Measurements from ENCODE around the gene ZXDC. TPM values are rescaled to one million over a fixed set of nuclear protein-coding genes. Genes with fewer than 3 reads are reported as not detected.

ZXDC gene
- total and polyA plus RNA-seq, 2 donors (not counting 3 experiments of a cell fraction or from before 2014, with no cell fraction given), result 15.2 to 22.6 TPM

DNA sequence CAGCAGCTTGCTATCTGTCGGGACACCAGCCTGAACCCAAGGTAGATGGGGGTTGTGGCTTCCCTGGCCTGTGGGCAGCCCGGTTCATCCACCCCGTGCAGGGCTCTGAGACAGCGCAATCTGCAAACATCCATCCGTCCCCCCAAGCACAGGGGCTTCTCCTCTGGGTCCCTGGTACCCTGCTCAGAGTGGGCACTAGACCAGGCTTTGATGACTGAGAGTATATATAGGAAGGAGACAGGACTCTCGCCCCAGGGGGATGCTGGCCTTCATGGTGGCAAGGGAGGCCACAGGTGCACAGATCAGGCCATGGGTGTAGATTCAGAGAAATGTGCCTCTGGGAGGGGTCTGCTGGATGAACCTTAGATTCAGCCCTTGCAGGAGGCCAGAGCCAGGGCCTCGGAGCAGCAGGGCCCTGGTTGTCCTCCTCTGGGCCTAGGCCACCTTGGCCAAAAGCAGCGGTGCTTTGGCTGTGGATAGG, 40.7 kb downstream of the ZXDC start:
- Histone ChIP-seq H3K36me3 (ENCODE audit: control insufficient read depth in 2 of 2, extremely low read depth in 1 of 2, insufficient read depth in 2 of 2, low read length in 2 of 2) (peaks cover 0 to 3% of the 10 kb centered on the region in 2 experiments), H3K27ac (ENCODE audit: insufficient read depth, low read depth, low read length) (no peak overlapping the region), H3K4me1 (ENCODE audit: control insufficient read depth, extremely low read depth, insufficient read depth, low read length) (no peaks in the 10 kb centered on the region), H3K27me3 (ENCODE audit: control insufficient read depth in 2 of 2, insufficient read depth in 2 of 2, low read length in 2 of 2) (no peaks in the 10 kb centered on the region), H3K4me3 (replicated peaks in 1 of 3; ENCODE audit: insufficient read depth in 1 of 3, low read depth in 1 of 3, low read length in 3 of 3) (no peak overlapping the region), H2AFZ (ENCODE audit: low read depth, low read length) (no peak overlapping the region), H4K20me1 (replicated peaks; ENCODE audit: control insufficient read depth, extremely low read depth, insufficient read depth, low read length) (no peaks in the 10 kb centered on the region), H3K4me2 (ENCODE audit: insufficient read depth, low read length) (no peak overlapping the region), H3K9me1 (replicated peaks; ENCODE audit: control insufficient read depth, extremely low read depth, insufficient read depth, low read length) (no peaks in the 10 kb centered on the region), H3K79me2 (ENCODE audit: control insufficient read depth, insufficient read depth, low read length) (no peaks in the 10 kb centered on the region), H3K9me3 (replicated peaks; ENCODE audit: control insufficient read depth, insufficient read depth, low read length) (no peaks in the 10 kb centered on the region), H3K9ac (replicated peaks; ENCODE audit: extremely low read depth, insufficient read depth, low read length) (no peak overlapping the region)
- dilution Hi-C loops (cut with MboI; ENCODE audit: extremely low pct_ligation_motif_present, low sequenced_read_pairs) (no loop called here), intact Hi-C loops (cut with micrococcal nuclease) (no loop called here)
- DNase-seq (ENCODE audit: low read depth, low spot score) (no peak), FAIRE-seq (no peak)
- ChIA-PET POLR2A (no interaction called here), CTCF (interaction anchor here (1.1 kb wide), 1 partner anchor 301 kb away, joined by 3 read pairs; no protein-coding TSS in a partner anchor)
- BruUV-seq (replicated peaks), result no TSS peak
- TF ChIP-seq POLR2AphosphoS5 (IDR thresholded peaks at IDR 0.05; ENCODE audit: insufficient read depth, low read depth, low read length) (no peak), POLR2A (IDR thresholded peaks at IDR 0.05; ENCODE audit: low read depth, low read length) (no peak), CTCF (IDR thresholded peaks at IDR 0.05; ENCODE audit: extremely low read depth in 1 of 2, insufficient read depth in 1 of 2, low read depth in 1 of 2, low read length in 2 of 2) (no peak), FOS (IDR thresholded peaks at IDR 0.05; ENCODE audit: borderline replicate concordance, insufficient read depth, low read length) (no peak)
- TF ChIP-seq, protein P1, sequence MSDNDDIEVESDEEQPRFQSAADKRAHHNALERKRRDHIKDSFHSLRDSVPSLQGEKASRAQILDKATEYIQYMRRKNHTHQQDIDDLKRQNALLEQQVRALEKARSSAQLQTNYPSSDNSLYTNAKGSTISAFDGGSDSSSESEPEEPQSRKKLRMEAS (IDR thresholded peaks at IDR 0.05; ENCODE audit: insufficient read depth, insufficient read length), result no peak

DNA sequence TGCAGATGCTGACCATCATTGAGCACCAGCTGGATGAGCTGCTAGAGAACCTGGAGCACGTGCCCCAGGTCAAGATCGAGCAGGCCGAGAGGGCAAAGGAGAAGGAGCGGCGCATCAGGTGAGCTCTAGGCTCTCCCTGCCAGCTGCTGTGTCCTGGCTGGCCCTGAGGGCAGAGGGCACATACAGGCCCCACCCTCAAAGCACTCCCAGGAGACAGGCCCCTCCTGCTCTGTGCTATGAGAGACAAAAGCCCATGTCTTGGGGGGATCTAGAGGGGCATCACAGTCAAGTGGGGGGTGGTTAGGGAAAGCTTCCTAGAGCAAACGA, 41.5 kb downstream of the ZXDC start:
- Histone ChIP-seq H2AFZ (ENCODE audit: low read depth, low read length) (no peak overlapping the region), H3K27me3 (ENCODE audit: control insufficient read depth in 2 of 2, insufficient read depth in 2 of 2, low read length in 2 of 2) (no peaks in the 10 kb centered on the region), H3K9me1 (replicated peaks; ENCODE audit: control insufficient read depth, extremely low read depth, insufficient read depth, low read length) (no peaks in the 10 kb centered on the region), H3K36me3 (ENCODE audit: control insufficient read depth in 2 of 2, extremely low read depth in 1 of 2, insufficient read depth in 2 of 2, low read length in 2 of 2) (peaks cover 0 to 3% of the 10 kb centered on the region in 2 experiments), H4K20me1 (replicated peaks; ENCODE audit: control insufficient read depth, extremely low read depth, insufficient read depth, low read length) (no peaks in the 10 kb centered on the region), H3K27ac (ENCODE audit: insufficient read depth, low read depth, low read length) (no peak overlapping the region), H3K4me3 (replicated peaks in 1 of 3; ENCODE audit: insufficient read depth in 1 of 3, low read depth in 1 of 3, low read length in 3 of 3) (no peak overlapping the region), H3K4me2 (ENCODE audit: insufficient read depth, low read length) (no peak overlapping the region), H3K4me1 (ENCODE audit: control insufficient read depth, extremely low read depth, insufficient read depth, low read length) (no peaks in the 10 kb centered on the region), H3K9ac (replicated peaks; ENCODE audit: extremely low read depth, insufficient read depth, low read length) (no peak overlapping the region), H3K9me3 (replicated peaks; ENCODE audit: control insufficient read depth, insufficient read depth, low read length) (no peaks in the 10 kb centered on the region), H3K79me2 (ENCODE audit: control insufficient read depth, insufficient read depth, low read length) (no peaks in the 10 kb centered on the region)
- no peak for DNase-seq (ENCODE audit: low read depth, low spot score)
- intact Hi-C loops (cut with micrococcal nuclease), result no loop called here
- BruUV-seq (replicated peaks), result no TSS peak
- dilution Hi-C loops (cut with MboI; ENCODE audit: extremely low pct_ligation_motif_present, low sequenced_read_pairs), result no loop called here
- TF ChIP-seq MYC (IDR thresholded peaks at IDR 0.05; ENCODE audit: low read depth, low read length) (no peak), EZH2 (IDR thresholded peaks at IDR 0.05; ENCODE audit: borderline replicate concordance, low read depth, low read length, severe bottlenecking) (no peak), CTCF (IDR thresholded peaks at IDR 0.05; ENCODE audit: extremely low read depth in 1 of 2, insufficient read depth in 1 of 2, low read depth in 1 of 2, low read length in 2 of 2) (no peak), GATA2 (IDR thresholded peaks at IDR 0.05; ENCODE audit: insufficient read depth, insufficient read length, low read depth, low read length) (no peak), POLR2A (IDR thresholded peaks at IDR 0.05; ENCODE audit: low read depth, low read length) (no peak)
- ChIA-PET CTCF (interaction anchor here (0.5 to 1.1 kb wide), 2 partner anchors 188 to 300 kb away, joined by 3 read pairs; no protein-coding TSS in a partner anchor), POLR2A (no interaction called here)
- FAIRE-seq, result no peak

Measured in endothelial cell of umbilical vein (primary cell).